Psoas muscle (tissue), 8 donors: ENCODE results near the gene MTHFR. TPM values are rescaled to one million over a fixed set of nuclear protein-coding genes. Genes with fewer than 3 reads are reported as not detected.

ENCODE experiments used
- ATAC-seq, 4 donors: fragments of 200-7000 bp; cut with Tn5 transposase; one replicate each; pipeline ENCODE4 v1.9.1; 2020; ENCODE audit warnings: moderate library complexity in 3 of 4, mild to moderate bottlenecking in 2 of 4
- DNase-seq, 2 donors: peaks; one replicate each; pipeline ENCODE4 v3.0.0-alpha.2; 2020
- H3K27ac ChIP-seq: fragments of 200-600 bp; one replicate; pipeline ENCODE4 v1.8.0; 2022
- H3K27me3 ChIP-seq, 3 donors: fragments of 200-600 bp in 1 of 3; one replicate each; pipeline versions ENCODE4 v1.6.1 to v1.8.0; 2013 to 2022; ENCODE audit warnings: low read length in 2 of 3, mild to moderate bottlenecking in 2 of 3, moderate library complexity in 1 of 3; ENCODE audit not compliant: insufficient read depth in 3 of 3
- H3K36me3 ChIP-seq, 2 donors: fragments of 200-600 bp in 1 of 2; one replicate each; pipeline versions ENCODE4 v1.6.1 to v1.8.0; 2013 to 2022; ENCODE audit warnings: low read depth in 1 of 2, mild to moderate bottlenecking in 1 of 2, moderate library complexity in 1 of 2; ENCODE audit not compliant: insufficient read depth in 1 of 2
- H3K4me1 ChIP-seq: fragments of 200-600 bp; one replicate; pipeline ENCODE4 v1.8.0; 2022
- H3K4me3 ChIP-seq: fragments of 200-600 bp; one replicate; pipeline ENCODE4 v1.8.0; 2022; ENCODE audit warnings: mild to moderate bottlenecking
- H3K9me3 ChIP-seq: fragments of 200-600 bp; one replicate; pipeline ENCODE4 v1.8.0; 2022
- CTCF ChIP-seq: fragments of 200-600 bp; IDR thresholded peaks from one replicate; pipeline ENCODE4 v1.8.0; 2022; ENCODE audit warnings: antibody characterized with exemption
- WGBS, 3 donors: extraction: QIAGEN DNeasy Blood & Tissue Kit; methylation state at CpG; one replicate each; pipeline versions ENCODE4 v1.1.6 to v1.1.7; 2013; 5-methylcytosine and 5-hydroxymethylcytosine counted together
- intact Hi-C, 2 donors: fragments of 100-400 bp; cut with DNase I; formaldehyde crosslinking; loops; one replicate each; pipeline versions ENCODE4 v1.11.0 to v1.14.2; 2022
- polyA plus RNA-seq, 3 donors: library from polyadenylated mRNA; stranded (reverse); fragments of 200-250 nt; gene quantifications; one replicate each; pipeline ENCODE4 v1.2.3, GENCODE V29; 2013
- total RNA-seq, 4 donors: library from RNA; stranded (reverse); fragmentation: NEBNext Ultra II Directional in 2 of 4; extraction: Animal tissue kit (Norgen Biotek cat#: 25700) in 2 of 4; gene quantifications; one replicate each; pipeline versions ENCODE4 v1.2.1 to v1.2.4, GENCODE V29; 2021 to 2023
- donor health status: healthy with polysubstance abuse.
- donor health status: DM: no; HTN: no; CAD: no; lungs with moderate emphysema.
- donor health status: Bipolar disorder and iron deficiency.
- donor health status: healthy.
- donor health status: DM: yes; HTN: yes; CAD: no.
- donor health status: DM: no; HTN: no; CAD: no.
- donor health status: DM: no; HTN: no; CAD: no.
- donor health status: DM: yes; HTN: yes; CAD: no.

MTHFR gene
- total and polyA plus RNA-seq, 7 donors: 5.8 to 26.2 (median 15.3) TPM

- WGBS, 3 donors: 38 to 43% (median 39%) methylated on average over 17 to 19 of the region's 19 CpGs
- H3K27ac ChIP-seq: peak overlapping the region; percentile 98
- no peaks in the 10 kb centered on the region for H3K9me3 ChIP-seq
- no peaks in the 10 kb centered on the region for H3K27me3 ChIP-seq
- intact Hi-C loops: no loop called here
- no peak for TF ChIP-seq CTCF
- DNase-seq (peak; percentile 91 to 96), ATAC-seq (peak; percentile 88 to 94 (median 90))
- peaks cover 70% of the 10 kb centered on the region for H3K4me1 ChIP-seq
- peak overlapping the region; percentile 41 for H3K4me3 ChIP-seq
- peaks cover 5 to 52% of the 10 kb centered on the region in 2 donors for H3K36me3 ChIP-seq
Observed at GRCh38 chr1:11790880-11791715, 14.7 kb downstream of the MTHFR start.

- DNase-seq (no peak), ATAC-seq (peak in 1 of 4 donors; percentile 1)
- WGBS, 3 donors: 49 to 57% (median 49%) methylated on average over 20 of the region's 20 CpGs
- H3K27ac ChIP-seq: peak overlapping the region; percentile 98
- peaks cover 0 to 44% of the 10 kb centered on the region in 2 donors for H3K36me3 ChIP-seq
- H3K9me3 ChIP-seq: no peaks in the 10 kb centered on the region
- intact Hi-C loops: no loop called here
- H3K4me1 ChIP-seq: peaks cover 73% of the 10 kb centered on the region
- no peaks in the 10 kb centered on the region for H3K27me3 ChIP-seq
- H3K4me3 ChIP-seq: peak overlapping the region; percentile 41
- TF ChIP-seq CTCF: no peak
Observed at GRCh38 chr1:11790101-11790879, 15.5 kb downstream of the MTHFR start.

GRCh38 chr1:11789126-11790067, 16.4 kb downstream of the MTHFR start:
- intact Hi-C loops: loop anchor here in 1 of 2 donors (5.0 kb wide), 1 partner anchor 52 kb away; the partner anchor contains the start of gene AGTRAP
- DNase-seq (no peak), ATAC-seq (peak in 1 of 4 donors; percentile 2)
- Histone ChIP-seq H3K27me3 (no peaks in the 10 kb centered on the region), H3K9me3 (no peaks in the 10 kb centered on the region), H3K27ac (peak overlapping the region; percentile 98), H3K4me3 (no peak overlapping the region), H3K36me3 (peaks cover 0 to 35% of the 10 kb centered on the region in 2 donors), H3K4me1 (peaks cover 76% of the 10 kb centered on the region)
- no peak for TF ChIP-seq CTCF
- WGBS, 3 donors: 42 to 55% (median 46%) methylated on average over 13 of the region's 13 CpGs

GRCh38 chr1:11788549-11789053, 17.2 kb downstream of the MTHFR start:
- H3K36me3 ChIP-seq: peaks cover 0 to 28% of the 10 kb centered on the region in 2 donors
- H3K27ac ChIP-seq: peak overlapping the region; percentile 98
- TF ChIP-seq CTCF: no peak
- H3K27me3 ChIP-seq: no peaks in the 10 kb centered on the region
- DNase-seq (no peak), ATAC-seq (no peak)
- H3K4me3 ChIP-seq: peak overlapping the region; percentile 33
- WGBS, 3 donors: 41 to 68% (median 56%) methylated on average over 13 to 14 of the region's 14 CpGs
- intact Hi-C loops: loop anchor here in 1 of 2 donors (5.0 kb wide), 1 partner anchor 51 kb away; the partner anchor contains the start of gene AGTRAP
- H3K4me1 ChIP-seq: peaks cover 76% of the 10 kb centered on the region
- H3K9me3 ChIP-seq: no peaks in the 10 kb centered on the region
